H1 (cell line): ENCODE data around the gene PCYT1B. TPM values are rescaled to one million over a fixed set of nuclear protein-coding genes. Genes with fewer than 3 reads are reported as not detected.

Experiments
- CTCF ChIA-PET: fragments of 300-600 bp; sonication (Branson Sonifier 250); formaldehyde crosslinking; loops from one replicate; lab custom pipeline; 2021; ENCODE audit not compliant: partially characterized antibody; lab: Charles Lee
- POLR2A ChIA-PET: fragments of 300-600 bp; sonication (Branson Sonifier 250); formaldehyde crosslinking; loops from one replicate; lab custom pipeline; 2021; ENCODE audit warnings: inconsistent platforms; ENCODE audit not compliant: partially characterized antibody; lab: Charles Lee
- DNase-seq, 2 experiments: peaks; one replicate each; pipeline versions ENCODE4 v3.0.0 to v3.0.0-alpha.2; 2010 to 2022; ENCODE audit warnings: low spot score in 2 of 2, low read depth in 1 of 2, mixed read lengths in 1 of 2
- FAIRE-seq: peaks from 2 replicates; lab custom pipeline; 2011; peaks lifted over from hg19 to GRCh38; lab: Jason Lieb, UNC
- H2AFZ ChIP-seq: 2 replicates; pipeline ENCODE4 v1.8.1; 2012; ENCODE audit warnings: low read length, inconsistent platforms
- H2AK5ac ChIP-seq: 2 replicates; pipeline ENCODE4 v1.6.1; 2013; ENCODE audit warnings: low read depth, low read length
- H2BK120ac ChIP-seq: replicated peaks from 2 replicates; pipeline ENCODE3; 2013; ENCODE audit warnings: low read depth, low read length, inconsistent platforms
- H2BK12ac ChIP-seq: 2 replicates; pipeline ENCODE4 v1.6.1; 2013; ENCODE audit warnings: low read depth, low read length
- H2BK15ac ChIP-seq: 2 replicates; pipeline ENCODE4 v1.6.1; 2013; ENCODE audit warnings: low read length
- H2BK20ac ChIP-seq: 2 replicates; pipeline ENCODE4 v1.6.1; 2013; ENCODE audit warnings: low read length
- H2BK5ac ChIP-seq: 2 replicates; pipeline ENCODE4 v1.6.1; 2013; ENCODE audit warnings: low read depth, low read length
- H3K14ac ChIP-seq: 2 replicates; pipeline ENCODE4 v1.6.1; 2013; ENCODE audit warnings: inconsistent platforms; ENCODE audit not compliant: insufficient read length
- H3K18ac ChIP-seq: 2 replicates; pipeline ENCODE4 v1.6.1; 2013; ENCODE audit warnings: low read length; ENCODE audit errors: extremely low read depth
- H3K23ac ChIP-seq: 2 replicates; pipeline ENCODE4 v1.6.1; 2013; ENCODE audit warnings: inconsistent platforms; ENCODE audit not compliant: insufficient read length
- H3K23me2 ChIP-seq: 2 replicates; pipeline ENCODE4 v1.6.1; 2013; ENCODE audit warnings: low read depth, low read length
- H3K27ac ChIP-seq: 2 replicates; pipeline ENCODE4 v1.6.1; 2011; ENCODE audit warnings: low read depth, low read length, inconsistent platforms
- H3K27me3 ChIP-seq, 4 experiments: replicated peaks in 1 of 4; 1 replicate in 1 of 4; 2 replicates in 3 of 4; pipeline versions ENCODE4 v1.6.1 to v1.8.1; 2011 to 2013; ENCODE audit warnings: low read length in 3 of 4, mild to moderate bottlenecking in 3 of 4, inconsistent platforms in 2 of 4, mixed read lengths in 2 of 4, moderate library complexity in 1 of 4; ENCODE audit not compliant: control insufficient read depth in 3 of 4, insufficient read depth in 3 of 4; ENCODE audit errors: extremely low read depth in 1 of 4
- H3K36me3 ChIP-seq, 4 experiments: 2 replicates each; pipeline versions ENCODE4 v1.6.1 to v1.8.1; 2011 to 2013; ENCODE audit warnings: mild to moderate bottlenecking in 4 of 4, low read length in 3 of 4, moderate library complexity in 2 of 4, control low read depth in 1 of 4, inconsistent platforms in 1 of 4; ENCODE audit not compliant: insufficient read depth in 4 of 4, control insufficient read depth in 2 of 4
- H3K4ac ChIP-seq: replicated peaks from 2 replicates; pipeline ENCODE3; 2013; ENCODE audit warnings: low read length, low read depth, mixed read lengths, inconsistent platforms; ENCODE audit not compliant: insufficient read length
- H3K4me1 ChIP-seq, 4 experiments: replicated peaks in 1 of 4; 1 replicate in 1 of 4; 2 replicates in 3 of 4; pipeline versions ENCODE4 v1.6.1 to v1.8.1; 2011 to 2013; ENCODE audit warnings: low read length in 3 of 4, inconsistent platforms in 2 of 4, mixed read lengths in 1 of 4; ENCODE audit not compliant: insufficient read depth in 4 of 4, control insufficient read depth in 3 of 4
- H3K4me2 ChIP-seq, 2 experiments: 2 replicates each; pipeline versions ENCODE4 v1.6.1 to v1.8.1; 2011 to 2013; ENCODE audit warnings: low read depth in 2 of 2, low read length in 2 of 2, control low read depth in 1 of 2, inconsistent platforms in 1 of 2, mild to moderate bottlenecking in 1 of 2; ENCODE audit not compliant: insufficient read depth in 1 of 2
- H3K4me3 ChIP-seq, 4 experiments: fragments of 200-600, 300-600 bp in 1 of 4; sonication (generic), shearing (Covaris generic), sonication (Bioruptor Twin) in 1 of 4; 2 replicates each; pipeline versions ENCODE4 v1.5.1 to v1.8.1; 2011 to 2016; ENCODE audit warnings: low read length in 4 of 4, low read depth in 3 of 4, control low read depth in 2 of 4, inconsistent platforms in 2 of 4, mild to moderate bottlenecking in 2 of 4, mixed read lengths in 1 of 4, moderate library complexity in 1 of 4; ENCODE audit not compliant: insufficient read depth in 2 of 4; ENCODE audit errors: extremely low read depth in 1 of 4
- H3K56ac ChIP-seq: replicated peaks from 2 replicates; pipeline ENCODE3; 2013; ENCODE audit warnings: low read depth, mild to moderate bottlenecking, mixed read lengths, low read length, inconsistent platforms; ENCODE audit not compliant: insufficient read length
- H3K79me1 ChIP-seq: 2 replicates; pipeline ENCODE4 v1.6.1; 2013; ENCODE audit warnings: low read depth, low read length, control low read depth
- H3K79me2 ChIP-seq, 2 experiments: 2 replicates each; pipeline versions ENCODE4 v1.6.1 to v1.8.1; 2012 to 2013; ENCODE audit warnings: low read length in 2 of 2, mild to moderate bottlenecking in 2 of 2, inconsistent platforms in 1 of 2; ENCODE audit not compliant: insufficient read depth in 2 of 2, control insufficient read depth in 1 of 2
- H3K9ac ChIP-seq, 4 experiments: replicated peaks in 1 of 4; 1 replicate in 1 of 4; 2 replicates in 3 of 4; pipeline versions ENCODE4 v1.6.1 to v1.8.1; 2011 to 2013; ENCODE audit warnings: low read depth in 3 of 4, low read length in 3 of 4, control low read depth in 2 of 4, mild to moderate bottlenecking in 2 of 4, moderate library complexity in 2 of 4, inconsistent platforms in 1 of 4; ENCODE audit errors: extremely low read depth in 1 of 4
- H3K9me3 ChIP-seq, 2 experiments: 2 replicates each; pipeline versions ENCODE4 v1.6.1 to v1.8.1; 2012 to 2013; ENCODE audit warnings: mild to moderate bottlenecking in 2 of 2, moderate library complexity in 2 of 2, control low read depth in 1 of 2, inconsistent platforms in 1 of 2, low read depth in 1 of 2, low read length in 1 of 2, mixed read lengths in 1 of 2; ENCODE audit not compliant: insufficient read depth in 2 of 2
- H4K20me1 ChIP-seq, 2 experiments: replicated peaks in 1 of 2; 2 replicates each; pipeline versions ENCODE3 to v1.8.1; 2011 to 2013; ENCODE audit warnings: inconsistent platforms in 2 of 2, low read length in 2 of 2, mild to moderate bottlenecking in 1 of 2; ENCODE audit not compliant: insufficient read depth in 2 of 2, control insufficient read depth in 1 of 2
- H4K5ac ChIP-seq: 2 replicates; pipeline ENCODE4 v1.6.1; 2013; ENCODE audit warnings: low read length, low read depth, mixed read lengths, inconsistent platforms; ENCODE audit not compliant: insufficient read length
- H4K8ac ChIP-seq: 2 replicates; pipeline ENCODE4 v1.8.0; 2013; ENCODE audit warnings: mild to moderate bottlenecking, moderate library complexity, low read length, inconsistent platforms; ENCODE audit not compliant: insufficient read depth; ENCODE audit errors: extremely low read depth
- H4K91ac ChIP-seq: replicated peaks from 2 replicates; pipeline ENCODE3; 2013; ENCODE audit warnings: low read length, mixed read lengths, inconsistent platforms; ENCODE audit not compliant: insufficient read length
- CHD1 ChIP-seq: IDR thresholded peaks from 2 replicates; pipeline ENCODE4 v1.6.1; 2012; ENCODE audit warnings: low read depth, low read length, improper control_type of control experiment
- EGR1 ChIP-seq: IDR thresholded peaks from 2 replicates; pipeline ENCODE4 v1.6.1; 2011; ENCODE audit warnings: low read depth, low read length, borderline replicate concordance
- GABPA ChIP-seq: IDR thresholded peaks from 2 replicates; pipeline ENCODE4 v1.6.1; 2011; ENCODE audit warnings: mild to moderate bottlenecking, low read length, moderate library complexity, borderline replicate concordance; ENCODE audit not compliant: insufficient read depth
- JUN ChIP-seq: IDR thresholded peaks from 2 replicates; pipeline ENCODE4 v1.6.1; 2011; ENCODE audit warnings: low read depth, mild to moderate bottlenecking, improper control_type of control experiment, low read length
- KDM1A ChIP-seq: fragments of 200-600, 300-600 bp; sonication (generic); IDR thresholded peaks from 2 replicates; pipeline ENCODE4 v1.7.1; 2016; ENCODE audit warnings: mild to moderate bottlenecking, low read length, borderline replicate concordance
- MAX ChIP-seq: IDR thresholded peaks from 2 replicates; pipeline ENCODE4 v1.6.1; 2012; ENCODE audit warnings: inconsistent platforms
- NRF1 ChIP-seq: IDR thresholded peaks from 2 replicates; pipeline ENCODE4 v1.6.1; 2011; ENCODE audit warnings: mild to moderate bottlenecking, low read depth, low read length, improper control_type of control experiment
- POLR2A ChIP-seq, 2 experiments: IDR thresholded peaks; 1 replicate in 1 of 2; 2 replicates in 1 of 2; pipeline ENCODE4 v1.6.1; 2011; ENCODE audit warnings: low read depth in 2 of 2, low read length in 2 of 2, mild to moderate bottlenecking in 2 of 2; ENCODE audit errors: control extremely low read depth in 1 of 2
- POU5F1 ChIP-seq: IDR thresholded peaks from 2 replicates; pipeline ENCODE4 v1.6.1; 2011; ENCODE audit warnings: low read depth, mild to moderate bottlenecking, low read length, moderate library complexity
- RAD21 ChIP-seq, 2 experiments: IDR thresholded peaks in 1 of 2; conservative IDR thresholded peaks in 1 of 2; 2 replicates each; pipeline ENCODE4 v1.6.1; 2011; ENCODE audit warnings: low read depth in 2 of 2, low read length in 2 of 2, improper control_type of control experiment in 1 of 2, inconsistent platforms in 1 of 2, mild to moderate bottlenecking in 1 of 2, moderate library complexity in 1 of 2
- USF2 ChIP-seq: IDR thresholded peaks from 2 replicates; pipeline ENCODE4 v1.6.1; 2011; ENCODE audit warnings: low read length, improper control_type of control experiment
- WGBS, 2 experiments: shearing (Covaris generic) in 1 of 2; methylation state at CpG; one replicate each; pipeline versions ENCODE4 v1.1.6 to v1.1.7; 2013 to 2015; ENCODE audit warnings: low lambda C conversion rate in 2 of 2, mixed read lengths in 2 of 2, inconsistent platforms in 1 of 2, low coverage in 1 of 2, missing lambda C conversion rate in 1 of 2; ENCODE audit not compliant: insufficient replicate concordance in 2 of 2, insufficient coverage in 1 of 2, insufficient read length in 1 of 2; ENCODE audit errors: extremely low coverage in 1 of 2, missing lambda C conversion rate in 1 of 2; 5-methylcytosine and 5-hydroxymethylcytosine counted together
- polyA plus RNA-seq, 7 experiments: library from polyadenylated mRNA; depleted of rRNA in 3 of 7; stranded (reverse) in 5 of 7; unstranded in 2 of 7; fragments of >200 nt in 5 of 7; fragments of 200-250 nt in 2 of 7; gene quantifications; 1 replicate in 5 of 7; 2 replicates in 1 of 7; 4 replicates in 1 of 7; pipeline versions ENCODE4 v1.2.1 to v1.2.3, GENCODE V29; 2011 to 2013; ENCODE audit warnings: missing spikeins in 2 of 7, mixed read lengths in 2 of 7
- total RNA-seq: library from RNA; stranded (reverse); fragmentation: NEBNext Ultra II Directional; extraction: Animal tissue kit (Norgen Biotek cat#: 25700); gene quantifications from 2 replicates; pipeline ENCODE4 v1.2.1, GENCODE V29; 2021

The PCYT1B gene
- total and polyA plus RNA-seq, 2 of the 8 experiments (the other 6 are each of a cell fraction or from before 2014, with no cell fraction given) = 17.9 to 30.6 TPM

GRCh38 chrX:24520472-24520871 lies 126.7 kb downstream of the PCYT1B start:
- CTCF ChIA-PET = no interaction called here
- H3K4ac ChIP-seq = no peak overlapping the region
- no peaks in the 10 kb centered on the region for H3K9me3 ChIP-seq
- POLR2A ChIA-PET = no interaction called here
- H2BK120ac ChIP-seq = no peak overlapping the region
- no peaks in the 10 kb centered on the region for H3K79me2 ChIP-seq
- no peak overlapping the region for H2AK5ac ChIP-seq
- no peak for FAIRE-seq
- no peak overlapping the region for H4K5ac ChIP-seq
- no peak overlapping the region for H3K56ac ChIP-seq
- H3K23ac ChIP-seq = no peak overlapping the region
- no peak overlapping the region for H4K91ac ChIP-seq
- H3K4me1 ChIP-seq = no peaks in the 10 kb centered on the region; a peak in 1 of 7 replicates
- H3K14ac ChIP-seq = no peak overlapping the region
- no peak for TF ChIP-seq POLR2A (IDR thresholded peaks at IDR 0.05; ENCODE audit: control extremely low read depth in 1 of 2, low read depth in 2 of 2, low read length in 2 of 2)
- TF ChIP-seq MAX = no peak
- no peak for TF ChIP-seq POU5F1
- TF ChIP-seq NRF1 = no peak
- no peak for TF ChIP-seq CHD1
- no peak for TF ChIP-seq RAD21 (IDR thresholded peaks at IDR 0.05 in 1 of 2, conservative IDR thresholded peaks at IDR 0.05 in 1 of 2; ENCODE audit: low read depth in 2 of 2, low read length in 2 of 2)
- no peak for TF ChIP-seq KDM1A
- no peak for TF ChIP-seq EGR1
- TF ChIP-seq USF2 = no peak
- no peak for TF ChIP-seq GABPA
- TF ChIP-seq JUN = no peak
- TF ChIP-seq, all 59 proteins: peak for 0
- no peak overlapping the region for H2BK20ac ChIP-seq
- H4K8ac ChIP-seq = no peak overlapping the region
- no peak overlapping the region for H2BK5ac ChIP-seq
- H3K27ac ChIP-seq = no peak overlapping the region
- no peaks in the 10 kb centered on the region for H4K20me1 ChIP-seq
- no peak overlapping the region for H3K4me3 ChIP-seq
- H2BK15ac ChIP-seq = no peak overlapping the region
- no peaks in the 10 kb centered on the region for H3K79me1 ChIP-seq
- no peak overlapping the region for H3K18ac ChIP-seq
- no peaks in the 10 kb centered on the region; a peak in 2 of 8 replicates for H3K36me3 ChIP-seq
- DNase-seq = no peak
- H3K23me2 ChIP-seq = no peaks in the 10 kb centered on the region
- no peaks in the 10 kb centered on the region for H3K27me3 ChIP-seq
- H3K4me2 ChIP-seq = no peak overlapping the region
- WGBS, 2 experiments = 89% methylated on average over 2 of the region's 2 CpGs; no CpG with 5 or more reads in 1 of the 2 experiments
- no peak overlapping the region for H2BK12ac ChIP-seq
- H2AFZ ChIP-seq = no peak overlapping the region
- no peak overlapping the region for H3K9ac ChIP-seq
